T-helper 2 cell (primary cell): Measurements from ENCODE around the gene ZAR1L.

ENCODE experiments used
- DNase-seq, 5 experiments: peaks; one replicate each; pipeline versions ENCODE4 v3.0.0 to v3.0.0-alpha.2; 2012 to 2022

ZAR1L gene

DNA sequence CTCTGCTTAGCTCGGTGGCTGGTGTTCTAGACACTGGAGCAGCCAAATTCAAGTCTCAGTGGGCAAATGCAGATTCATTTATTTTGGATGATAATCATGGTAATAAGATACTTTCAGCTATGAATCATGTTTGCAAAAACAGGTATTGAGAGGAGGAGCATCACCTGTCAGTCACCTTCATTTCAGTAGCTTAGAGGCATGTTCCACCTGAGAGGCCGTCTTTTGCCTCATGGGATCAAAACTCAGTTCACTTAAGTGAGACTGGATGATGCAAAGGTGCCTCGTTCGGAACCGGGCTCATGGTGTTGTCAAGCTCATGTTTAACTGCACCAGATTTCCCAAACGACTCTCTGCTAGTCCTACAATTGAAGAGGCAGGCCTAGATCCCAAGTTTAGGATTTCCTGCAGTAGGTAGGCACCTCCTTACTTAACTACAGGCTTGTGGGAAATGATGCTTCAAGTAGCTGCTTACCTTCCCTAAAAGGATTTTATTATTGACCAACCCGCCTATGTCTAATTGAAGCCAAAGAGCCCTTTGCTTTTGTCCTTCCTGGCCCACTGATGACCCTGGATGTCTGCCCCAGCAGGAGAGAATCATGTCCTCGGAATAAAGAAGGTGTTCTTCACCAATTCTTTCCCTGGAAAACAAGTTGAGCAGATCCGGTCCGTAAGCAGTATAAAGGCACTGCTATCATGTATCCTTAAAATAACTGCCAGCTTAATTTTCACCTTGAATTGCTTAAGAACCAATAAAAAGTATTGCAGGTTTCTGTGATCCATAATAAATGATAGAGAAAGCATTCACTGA, 60.0 kb downstream of the ZAR1L start:
- no peak for DNase-seq

- no peak for DNase-seq
These were observed 60.7 kb downstream of the ZAR1L start for GRCh38 chr13:32254416-32254815.

GRCh38 chr13:32253911-32254399, 61.2 kb downstream of the ZAR1L start:
- DNase-seq = no peak
